ENCODE data around the gene BIRC2.

- TF ChIP-seq, protein P1, sequence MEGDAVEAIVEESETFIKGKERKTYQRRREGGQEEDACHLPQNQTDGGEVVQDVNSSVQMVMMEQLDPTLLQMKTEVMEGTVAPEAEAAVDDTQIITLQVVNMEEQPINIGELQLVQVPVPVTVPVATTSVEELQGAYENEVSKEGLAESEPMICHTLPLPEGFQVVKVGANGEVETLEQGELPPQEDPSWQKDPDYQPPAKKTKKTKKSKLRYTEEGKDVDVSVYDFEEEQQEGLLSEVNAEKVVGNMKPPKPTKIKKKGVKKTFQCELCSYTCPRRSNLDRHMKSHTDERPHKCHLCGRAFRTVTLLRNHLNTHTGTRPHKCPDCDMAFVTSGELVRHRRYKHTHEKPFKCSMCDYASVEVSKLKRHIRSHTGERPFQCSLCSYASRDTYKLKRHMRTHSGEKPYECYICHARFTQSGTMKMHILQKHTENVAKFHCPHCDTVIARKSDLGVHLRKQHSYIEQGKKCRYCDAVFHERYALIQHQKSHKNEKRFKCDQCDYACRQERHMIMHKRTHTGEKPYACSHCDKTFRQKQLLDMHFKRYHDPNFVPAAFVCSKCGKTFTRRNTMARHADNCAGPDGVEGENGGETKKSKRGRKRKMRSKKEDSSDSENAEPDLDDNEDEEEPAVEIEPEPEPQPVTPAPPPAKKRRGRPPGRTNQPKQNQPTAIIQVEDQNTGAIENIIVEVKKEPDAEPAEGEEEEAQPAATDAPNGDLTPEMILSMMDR (IDR thresholded peaks at IDR 0.05; ENCODE audit: low read depth, low read length): no peak
- no peak for TF ChIP-seq EZH2phosphoT487 (IDR thresholded peaks at IDR 0.05; ENCODE audit: low read depth)
These were observed 55.5 kb downstream of the BIRC2 start for GRCh38 chr11:102402548-102402947.

Data from OCI-LY3 (cell line).